ENCODE results near the gene FBXO11.
"Not testable (repeated sequence)": the region's sequence is repeated elsewhere in the genome, so short reads cannot be mapped to it uniquely, and the experiment has no call there.

The FBXO11 gene

DNA sequence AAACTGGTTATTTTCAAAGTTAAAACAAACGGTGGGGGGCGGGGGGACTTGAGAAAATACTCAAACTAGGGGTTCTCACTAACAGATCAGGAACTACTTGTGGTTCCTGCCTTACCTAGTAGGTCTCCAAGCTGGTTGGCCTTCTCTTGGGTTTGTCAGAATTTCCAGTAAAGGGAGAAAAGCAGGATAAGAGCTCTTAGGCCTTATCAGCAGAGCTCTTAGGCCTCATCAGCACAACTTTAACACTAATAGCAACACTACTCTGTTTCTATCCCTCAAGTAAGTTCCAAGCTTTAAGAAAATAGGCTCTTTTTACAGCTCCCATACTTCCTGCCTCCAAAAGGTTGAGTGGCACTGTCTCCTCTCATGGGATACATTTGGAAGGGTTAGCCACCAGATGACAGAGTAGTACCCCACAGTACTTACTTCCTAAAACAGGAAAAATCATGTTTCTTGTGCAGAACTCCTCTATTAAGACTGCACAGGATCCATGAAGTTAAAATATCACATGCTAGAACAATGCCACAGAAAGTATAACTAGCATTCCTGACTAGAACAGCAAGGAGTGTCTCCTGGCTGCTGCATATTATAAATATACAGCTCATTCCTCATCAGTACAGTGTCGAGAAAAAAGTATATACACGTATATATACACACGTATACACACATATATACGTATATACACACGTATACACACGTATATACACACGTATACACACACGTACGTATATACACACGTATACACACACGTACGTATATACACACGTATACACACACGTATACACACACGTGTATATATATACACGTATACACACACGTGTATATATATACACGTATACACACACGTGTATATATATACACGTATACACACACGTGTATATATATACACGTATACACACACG lies 6.1 kb downstream of the FBXO11 start:
- DNase-seq (ENCODE audit: low read depth in 2 of 3, low spot score in 1 of 3), result no peak

DNA sequence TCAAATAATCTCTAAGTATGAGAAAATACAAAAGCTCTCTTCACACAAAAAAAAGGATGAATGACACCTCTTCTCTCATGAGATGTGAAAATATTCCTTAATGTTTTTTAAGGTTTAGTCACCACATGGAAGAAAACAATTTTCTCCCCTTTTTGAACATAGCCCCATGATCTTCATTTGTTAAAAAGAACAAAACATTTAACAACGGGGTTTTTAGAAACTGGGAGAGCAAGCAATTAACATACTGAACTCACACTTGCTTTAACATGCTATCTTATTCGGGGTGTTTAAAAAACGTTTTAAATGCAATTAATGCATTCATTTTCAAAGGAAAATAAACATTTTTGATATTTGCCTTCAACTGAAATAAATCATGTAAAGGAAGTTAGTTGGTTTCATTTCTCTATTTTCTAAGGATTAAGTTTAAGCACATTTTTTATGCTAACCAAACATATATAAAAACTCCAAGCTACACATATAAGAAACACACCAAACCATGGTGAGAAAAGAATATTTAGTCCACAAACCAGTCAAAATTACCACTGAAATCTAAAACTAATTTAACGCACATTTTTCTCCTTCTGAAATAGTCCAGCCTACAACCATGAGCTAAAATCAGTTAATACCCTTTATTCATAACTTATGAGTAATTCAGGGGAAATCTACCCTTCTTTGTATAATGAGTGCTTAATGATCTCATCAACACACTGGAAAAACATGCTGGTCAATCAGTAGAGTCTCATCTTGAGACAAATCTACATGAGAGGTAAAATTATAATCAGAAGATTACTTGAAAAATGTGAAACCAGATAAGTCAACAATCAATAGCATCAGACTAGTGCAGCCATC lies 8.2 kb downstream of the FBXO11 start:
- no peak for DNase-seq (ENCODE audit: low read depth in 2 of 3, low spot score in 1 of 3)

GRCh38 chr2:47897191-47897882 lies 9.0 kb downstream of the FBXO11 start:
- not testable (repeated sequence) for DNase-seq (ENCODE audit: low read depth in 2 of 3, low spot score in 1 of 3)

DNA sequence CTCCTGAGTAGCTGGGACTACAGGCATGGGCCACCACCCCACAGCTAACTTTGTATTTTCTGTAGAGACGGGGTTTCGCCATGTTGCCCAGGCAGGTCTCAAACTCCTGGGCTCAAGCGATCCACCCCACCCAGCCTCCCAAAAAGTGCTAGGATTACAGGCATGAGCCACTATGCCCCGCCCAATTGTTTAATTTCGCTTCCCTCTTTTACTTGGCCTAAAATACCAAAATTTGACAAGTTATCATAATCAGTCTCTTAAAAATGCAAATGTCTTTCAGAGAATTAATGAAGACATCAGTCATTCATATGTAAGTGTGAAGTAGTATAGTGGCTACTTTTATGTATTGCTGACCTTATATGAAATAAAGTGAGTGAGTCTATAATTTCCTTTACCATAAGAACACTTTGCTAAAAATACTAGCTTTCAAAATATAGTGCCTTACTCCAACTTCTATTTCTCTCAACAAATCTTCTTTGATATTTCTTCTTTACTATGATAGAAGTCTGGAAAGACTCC lies 9.8 kb downstream of the FBXO11 start:
- DNase-seq (ENCODE audit: low read depth in 2 of 3, low spot score in 1 of 3), result no peak

- no peak for DNase-seq (ENCODE audit: low read depth in 2 of 3, low spot score in 1 of 3)
Measured at GRCh38 chr2:47893771-47894170, 12.5 kb downstream of the FBXO11 start.

DNA sequence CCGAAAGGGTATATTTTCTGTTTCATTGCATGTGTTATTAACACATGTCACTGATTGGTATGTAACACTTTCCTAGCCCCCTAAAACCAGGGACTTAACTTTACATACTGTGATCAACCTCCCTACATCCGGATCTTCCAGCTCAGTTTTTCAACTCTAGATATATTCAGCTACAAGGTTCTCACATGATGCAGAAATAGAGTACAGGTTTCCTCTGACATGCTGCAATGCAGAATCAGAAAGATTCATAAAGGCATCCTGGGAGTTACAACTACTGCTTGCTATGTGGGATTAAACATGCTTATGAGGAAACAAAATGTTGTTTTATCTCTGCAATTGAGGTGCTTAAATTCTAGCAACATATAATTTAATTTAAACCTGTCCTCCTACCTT lies 14.0 kb downstream of the FBXO11 start:
- no peak for DNase-seq (ENCODE audit: low read depth in 2 of 3, low spot score in 1 of 3)

GRCh38 chr2:47891369-47892337 lies 14.6 kb downstream of the FBXO11 start:
- DNase-seq (ENCODE audit: low read depth in 2 of 3, low spot score in 1 of 3), result no peak

DNA sequence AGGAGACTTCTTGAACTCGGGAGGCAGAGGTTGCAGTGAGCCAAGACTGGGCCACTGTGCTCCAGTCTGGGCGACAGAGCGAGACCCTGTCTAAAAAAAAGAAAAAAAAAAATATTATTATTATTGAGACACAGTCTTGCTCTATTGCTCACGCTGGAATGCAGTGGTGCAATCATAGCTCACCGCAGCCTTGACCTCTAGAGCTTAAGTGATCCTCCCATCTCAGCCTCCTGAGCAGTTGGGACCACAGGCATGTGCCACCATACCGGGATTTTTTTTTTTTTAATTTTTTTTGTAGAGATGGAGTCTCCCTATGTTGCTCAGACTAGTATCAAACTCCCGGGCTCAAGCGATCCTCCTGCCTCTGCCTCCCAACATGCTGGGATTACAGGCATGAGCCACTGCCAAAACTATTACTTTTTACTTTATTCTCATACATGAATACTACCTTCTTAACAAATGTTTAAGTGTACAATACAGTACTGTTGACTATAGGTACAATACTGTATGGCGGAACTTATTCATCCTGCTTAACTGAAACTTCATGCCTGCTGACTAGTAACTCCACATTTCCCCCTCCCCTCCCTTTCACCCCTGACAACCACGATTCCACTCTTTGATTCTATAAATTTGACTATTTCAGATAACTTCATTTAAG lies 15.5 kb downstream of the FBXO11 start:
- DNase-seq (ENCODE audit: low read depth in 2 of 3, low spot score in 1 of 3), result no peak

DNA sequence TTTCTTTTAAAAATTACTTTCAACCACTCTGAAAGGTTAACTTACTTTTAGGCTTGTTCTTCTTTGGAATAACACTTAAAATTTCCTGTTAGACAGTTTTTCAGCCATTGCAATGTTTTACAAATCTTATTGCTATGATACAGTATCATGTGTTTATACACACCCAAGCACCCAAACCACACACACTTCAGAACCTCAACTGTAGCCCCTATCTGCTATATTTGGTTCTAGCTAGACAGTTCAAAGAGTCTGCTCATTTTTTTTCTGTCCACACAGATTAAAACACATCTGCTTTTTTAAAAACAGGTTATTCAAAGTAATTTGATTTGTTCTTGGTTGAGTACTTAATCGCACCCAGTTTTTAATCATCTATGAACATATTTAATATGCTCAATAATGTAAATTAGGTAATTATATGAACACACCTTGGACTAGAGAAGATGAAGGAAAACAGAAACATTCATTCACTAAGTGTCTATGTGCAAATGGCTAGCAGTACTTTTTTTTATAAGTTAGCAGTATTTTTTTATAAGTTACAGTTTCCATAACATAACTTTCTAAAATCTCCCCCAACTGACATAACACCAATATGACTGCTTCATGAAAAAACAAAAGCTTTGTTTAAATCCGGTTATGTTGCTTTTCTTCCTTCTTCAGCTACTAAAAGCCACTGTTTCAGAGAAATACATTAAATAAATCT lies 17.6 kb downstream of the FBXO11 start:
- no peak for DNase-seq (ENCODE audit: low read depth in 2 of 3, low spot score in 1 of 3)

DNA sequence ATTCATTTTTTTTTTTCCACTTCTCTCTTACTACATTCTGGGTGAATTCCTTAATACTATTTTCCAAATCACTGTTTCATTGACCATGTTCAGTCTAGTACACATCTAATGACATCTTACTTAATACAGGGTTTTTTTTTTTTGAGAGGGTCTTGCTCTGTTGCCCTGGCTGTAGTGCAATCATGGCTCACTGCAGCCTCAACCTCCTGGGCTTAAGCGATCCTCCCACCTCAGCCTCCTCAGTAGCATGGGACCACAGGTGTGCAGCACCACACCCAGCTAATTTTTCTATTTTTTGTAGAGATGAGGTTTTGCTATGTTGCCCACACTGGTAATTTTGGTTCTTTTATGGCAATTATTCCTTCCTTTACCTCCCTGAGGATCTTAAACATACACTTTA lies 29.4 kb downstream of the FBXO11 start:
- DNase-seq (ENCODE audit: low read depth in 2 of 3, low spot score in 1 of 3), result no peak

DNA sequence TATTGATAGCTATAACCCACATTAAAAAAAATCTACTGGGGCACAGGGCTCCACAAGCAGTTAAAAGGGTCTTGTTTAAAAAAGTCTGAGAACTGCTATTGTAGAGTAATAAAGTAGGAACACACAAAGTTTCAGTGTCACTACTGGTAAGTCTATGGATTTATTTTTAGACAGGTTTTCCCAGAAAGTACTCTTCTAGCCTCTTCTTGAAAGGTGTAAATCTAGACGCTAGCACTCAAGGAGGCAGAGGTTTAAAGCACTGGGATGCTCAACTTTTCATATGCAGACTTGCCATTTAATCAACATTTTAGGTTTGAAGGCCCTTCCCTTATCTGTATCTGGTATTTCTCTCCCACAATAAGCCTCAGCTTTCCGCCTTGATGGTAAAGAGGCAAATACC lies 33.4 kb downstream of the FBXO11 start:
- DNase-seq (ENCODE audit: low read depth in 2 of 3, low spot score in 1 of 3), result no peak

- DNase-seq (ENCODE audit: low read depth in 2 of 3, low spot score in 1 of 3), result no peak
Measured at GRCh38 chr2:47870641-47871540, 35.4 kb downstream of the FBXO11 start.

- no peak for DNase-seq (ENCODE audit: low read depth in 2 of 3, low spot score in 1 of 3)
Measured at GRCh38 chr2:47869859-47870595, 36.3 kb downstream of the FBXO11 start.

DNA sequence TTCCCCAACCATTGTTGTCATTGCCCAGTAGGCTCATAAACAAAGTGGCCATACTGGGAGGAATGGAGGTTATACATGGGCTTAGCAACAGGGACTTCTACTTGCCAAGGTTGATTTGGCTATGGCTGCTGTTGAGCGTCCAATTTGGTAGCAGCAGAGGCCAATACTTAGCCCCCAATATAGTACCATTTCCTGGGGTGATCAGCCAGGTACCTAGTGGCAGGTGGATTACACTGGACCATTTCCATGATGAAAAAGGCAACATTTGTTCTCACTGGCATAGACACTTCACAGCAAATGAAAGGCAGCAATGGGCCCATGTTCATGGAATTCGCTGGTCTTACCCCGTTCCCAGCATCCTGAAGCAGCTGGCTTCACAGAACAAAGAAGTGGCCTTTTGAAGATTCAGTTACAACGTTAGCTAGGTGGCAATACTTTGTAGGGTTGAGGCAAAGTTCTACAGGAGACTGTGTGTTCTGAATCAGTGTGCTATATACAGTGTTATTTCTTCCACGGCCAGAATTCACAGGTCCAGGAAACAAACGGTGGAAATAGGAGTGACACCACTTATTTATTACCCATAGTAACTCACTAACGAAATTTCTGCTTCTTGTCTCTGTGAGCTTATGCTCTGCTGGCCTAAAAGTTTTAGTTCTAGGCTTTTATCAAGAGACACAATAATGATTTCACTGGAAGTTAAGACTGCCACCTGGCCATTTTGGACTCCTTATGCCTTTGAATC lies 37.5 kb downstream of the FBXO11 start:
- DNase-seq (ENCODE audit: low read depth in 2 of 3, low spot score in 1 of 3), result no peak

- no peak for DNase-seq (ENCODE audit: low read depth in 2 of 3, low spot score in 1 of 3)
Measured at GRCh38 chr2:47867205-47867604, 39.1 kb downstream of the FBXO11 start.

GRCh38 chr2:47864566-47864965 lies 41.7 kb downstream of the FBXO11 start:
- no peak for DNase-seq (ENCODE audit: low read depth in 2 of 3, low spot score in 1 of 3)

DNA sequence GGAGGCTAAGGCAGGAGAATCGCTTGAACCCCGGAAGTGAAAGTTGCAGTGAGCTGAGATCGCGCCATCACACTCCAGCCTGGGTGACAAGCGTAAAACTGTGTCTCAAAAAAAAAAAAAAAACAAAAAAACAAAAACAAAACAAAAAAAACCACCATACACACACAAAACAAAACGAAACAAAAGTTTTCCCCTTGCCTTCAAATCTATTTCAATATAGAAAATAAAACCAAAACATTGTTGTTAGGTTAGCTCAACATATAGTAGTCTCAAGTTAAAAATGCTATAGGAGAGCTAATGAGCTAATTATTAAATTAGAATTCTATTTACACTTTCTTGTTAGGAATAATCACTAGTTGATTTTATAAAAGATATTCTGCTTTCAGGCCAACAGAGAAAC lies 43.3 kb downstream of the FBXO11 start:
- no peak for DNase-seq (ENCODE audit: low read depth in 2 of 3, low spot score in 1 of 3)

All from stimulated activated CD4-positive, alpha-beta T cell treated with anti-CD3 and anti-CD28 coated beads, Interleukin-12 subunit alpha, Interleukin-12 subunit beta, amount 100 ng/mL, for 48 hours (primary cell).